Lower lobe of right lung (tissue), 2 donors: Measurements from ENCODE around the gene MZT1. TPM values are rescaled to one million over a fixed set of nuclear protein-coding genes. Genes with fewer than 3 reads are reported as not detected.
"Not testable (repeated sequence)": the region's sequence is repeated elsewhere in the genome, so short reads cannot be mapped to it uniquely, and the experiment has no call there.

Source experiments
- ATAC-seq, 2 donors: fragments of 200-7000 bp; cut with Tn5 transposase; one replicate each; pipeline ENCODE4 v1.9.1; 2020 to 2022; ENCODE audit warnings: mild to moderate bottlenecking in 2 of 2, moderate library complexity in 2 of 2
- DNase-seq: peaks from one replicate; pipeline ENCODE4 v3.0.0-alpha.2; 2020
- H3K27ac ChIP-seq: fragments of 200-600 bp; one replicate; pipeline ENCODE4 v1.8.0; 2022
- H3K27me3 ChIP-seq: fragments of 200-600 bp; one replicate; pipeline ENCODE4 v1.8.0; 2022; ENCODE audit warnings: low read depth
- H3K36me3 ChIP-seq: fragments of 200-600 bp; one replicate; pipeline ENCODE4 v1.8.0; 2022; ENCODE audit warnings: mild to moderate bottlenecking
- H3K4me1 ChIP-seq: fragments of 200-600 bp; one replicate; pipeline ENCODE4 v1.8.0; 2022
- H3K4me3 ChIP-seq: fragments of 200-600 bp; one replicate; pipeline ENCODE4 v1.8.0; 2022; ENCODE audit warnings: mild to moderate bottlenecking
- H3K9me3 ChIP-seq: fragments of 200-600 bp; one replicate; pipeline ENCODE4 v1.8.0; 2022
- CTCF ChIP-seq: fragments of 200-600 bp; IDR thresholded peaks from one replicate; pipeline ENCODE4 v1.8.0; 2022; ENCODE audit warnings: antibody characterized with exemption, mild to moderate bottlenecking
- intact Hi-C: fragments of 100-400 bp; cut with DNase I; formaldehyde crosslinking; loops from one replicate; pipeline ENCODE4 v1.11.0; 2022
- total RNA-seq: library from RNA; stranded (reverse); fragmentation: NEBNext Ultra II Directional; extraction: Animal tissue kit (Norgen Biotek cat#: 25700); gene quantifications from one replicate; pipeline ENCODE4 v1.2.1, GENCODE V29; 2021
- donor health status: DM: no; HTN: yes; CAD: no; lungs with severe emphysema.

Gene MZT1
- total RNA-seq, 1 donor from 2014 or later: 8.9 TPM

- TF ChIP-seq CTCF: no peak
- intact Hi-C loops: no loop called here
- Histone ChIP-seq H3K36me3 (no peaks in the 10 kb centered on the region), H3K27me3 (no peaks in the 10 kb centered on the region), H3K4me1 (peaks cover 18% of the 10 kb centered on the region), H3K4me3 (peak overlapping the region; percentile 98), H3K9me3 (no peaks in the 10 kb centered on the region), H3K27ac (peak overlapping the region; percentile 84)
- peak; percentile 67 to 69 for ATAC-seq
- DNase-seq: peak; percentile 71
Observed at GRCh38 chr13:72726726-72727416, 558 bp downstream of the MZT1 start.

DNA sequence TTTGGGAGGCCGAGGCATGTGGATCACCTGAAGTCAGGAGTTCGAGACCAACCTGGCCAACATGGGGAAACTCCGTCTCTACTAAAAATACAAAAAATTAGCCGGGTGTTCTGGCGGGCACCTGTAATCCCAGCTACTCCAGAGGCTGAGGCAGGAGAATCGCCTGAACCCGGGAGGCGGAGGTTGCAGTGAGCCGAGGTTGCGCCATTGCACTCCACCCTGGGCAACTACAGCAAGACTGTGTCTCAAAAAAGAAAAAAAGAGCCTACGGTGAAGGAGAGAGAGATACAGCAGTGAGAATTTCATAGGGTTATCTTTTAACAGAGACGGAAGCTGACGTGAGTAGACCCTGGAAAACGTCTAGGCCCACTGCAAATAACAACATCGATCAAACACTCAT lies 1.2 kb downstream of the MZT1 start:
- ATAC-seq, H3K27me3 ChIP-seq, H3K27ac ChIP-seq, DNase-seq, intact Hi-C loops, H3K9me3 ChIP-seq, H3K36me3 ChIP-seq: not testable (repeated sequence)
- Histone ChIP-seq H3K4me1 (peaks cover 18% of the 10 kb centered on the region), H3K4me3 (peak overlapping the region; percentile 98)

GRCh38 chr13:72716776-72717175 lies 10.7 kb downstream of the MZT1 start:
- DNase-seq (no peak), ATAC-seq (no peak)
- Histone ChIP-seq H3K27me3 (no peaks in the 10 kb centered on the region), H3K27ac (no peak overlapping the region), H3K4me3 (no peak overlapping the region), H3K9me3 (peaks cover 8% of the 10 kb centered on the region), H3K36me3 (peaks cover 35% of the 10 kb centered on the region), H3K4me1 (no peaks in the 10 kb centered on the region)
- no peak for TF ChIP-seq CTCF
- intact Hi-C loops: no loop called here

DNA sequence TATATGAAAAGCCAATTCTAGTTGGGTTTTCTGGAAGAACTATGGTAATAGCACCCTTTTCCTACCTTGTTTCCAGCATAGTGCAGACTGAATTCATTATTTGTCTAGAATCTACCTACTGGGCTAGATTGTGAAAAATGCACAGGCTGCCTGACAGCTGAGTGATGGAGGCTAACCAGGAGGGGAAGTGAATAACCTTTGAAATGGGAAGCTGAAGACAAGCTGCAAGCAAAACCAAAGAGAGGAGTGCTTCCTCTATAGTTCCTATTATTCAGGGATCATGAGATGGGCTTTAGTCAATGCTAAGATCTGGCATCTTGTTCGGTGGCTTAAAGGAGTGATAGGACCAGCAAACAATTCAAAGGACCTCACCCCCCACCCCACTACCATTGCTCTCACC lies 26.9 kb downstream of the MZT1 start:
- ATAC-seq (no peak), DNase-seq (no peak)
- Histone ChIP-seq H3K4me3 (no peak overlapping the region), H3K27me3 (peaks cover 4% of the 10 kb centered on the region), H3K36me3 (no peaks in the 10 kb centered on the region), H3K4me1 (no peaks in the 10 kb centered on the region), H3K9me3 (no peaks in the 10 kb centered on the region), H3K27ac (no peak overlapping the region)
- intact Hi-C loops: no loop called here
- TF ChIP-seq CTCF: no peak

DNA sequence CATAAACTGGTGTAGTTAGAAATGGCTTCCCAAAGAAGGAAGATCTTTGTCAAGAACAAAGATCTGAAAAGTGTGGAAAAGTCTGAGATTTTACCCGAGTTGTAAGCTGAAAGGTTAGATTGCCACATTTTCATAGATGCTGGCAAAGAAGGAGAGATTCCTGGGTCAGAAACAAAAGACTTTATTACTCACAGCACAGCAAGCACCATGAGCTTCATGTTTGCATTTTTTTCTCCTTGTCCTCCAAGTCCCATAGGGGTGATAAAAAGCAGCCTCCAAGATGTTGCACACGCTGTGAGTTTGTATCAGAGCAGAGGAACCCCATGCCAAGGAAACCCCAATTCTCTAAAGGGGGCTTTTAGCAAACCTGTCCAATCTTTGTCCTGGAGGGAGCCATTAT lies 29.3 kb downstream of the MZT1 start:
- DNase-seq (no peak), ATAC-seq (no peak)
- no peaks in the 10 kb centered on the region for H3K36me3 ChIP-seq
- H3K4me1 ChIP-seq: no peaks in the 10 kb centered on the region
- H3K27ac ChIP-seq: no peak overlapping the region
- H3K9me3 ChIP-seq: peaks cover under 1% of the 10 kb centered on the region
- no peak for TF ChIP-seq CTCF
- H3K27me3 ChIP-seq: peaks cover 4% of the 10 kb centered on the region
- H3K4me3 ChIP-seq: no peak overlapping the region
- intact Hi-C loops: no loop called here

- ATAC-seq (no peak), DNase-seq (no peak)
- intact Hi-C loops: no loop called here
- Histone ChIP-seq H3K9me3 (peaks cover 6% of the 10 kb centered on the region), H3K27ac (no peak overlapping the region), H3K4me1 (no peaks in the 10 kb centered on the region), H3K36me3 (no peaks in the 10 kb centered on the region), H3K27me3 (peaks cover 4% of the 10 kb centered on the region), H3K4me3 (no peak overlapping the region)
- TF ChIP-seq CTCF: peak; percentile 31
Observed at GRCh38 chr13:72696579-72696978, 30.9 kb downstream of the MZT1 start.
